Esophagus muscularis mucosa (tissue), 4 donors: ENCODE results near the gene JMJD1C. TPM values are rescaled to one million over a fixed set of nuclear protein-coding genes. Genes with fewer than 3 reads are reported as not detected.

ENCODE experiments used
- DNase-seq: peaks from one replicate; pipeline ENCODE4 v3.0.0-alpha.2; 2017; ENCODE audit errors: extremely low spot score
- H3K27ac ChIP-seq, 4 donors: fragments of 200-600 bp; sonication (generic); replicated peaks in 1 of 4; 1 replicate in 3 of 4; 2 replicates in 1 of 4; pipeline ENCODE4 v1.5.1; 2016 to 2019; ENCODE audit warnings: mild to moderate bottlenecking in 1 of 4
- H3K27me3 ChIP-seq, 4 donors: fragments of 200-600 bp; sonication (generic); one replicate each; pipeline versions ENCODE4 v1.5.1 to v1.6.0; 2016 to 2019
- H3K36me3 ChIP-seq, 4 donors: fragments of 200-600 bp; sonication (generic); one replicate each; pipeline ENCODE4 v1.5.1; 2016 to 2019
- H3K4me1 ChIP-seq, 4 donors: fragments of 200-600 bp; sonication (generic); one replicate each; pipeline ENCODE4 v1.5.1; 2016 to 2019
- H3K4me3 ChIP-seq, 4 donors: fragments of 200-600 bp; sonication (generic); 1 replicate in 2 of 4; 2 replicates in 2 of 4; pipeline ENCODE4 v1.5.1; 2016 to 2019; ENCODE audit warnings: mild to moderate bottlenecking in 4 of 4, moderate library complexity in 1 of 4
- H3K9me3 ChIP-seq, 4 donors: fragments of 200-600 bp; sonication (generic); 1 replicate in 3 of 4; 2 replicates in 1 of 4; pipeline ENCODE4 v1.5.1; 2016 to 2019
- EP300 ChIP-seq: sonication (generic); formaldehyde crosslinking; IDR thresholded peaks from one replicate; pipeline ENCODE4 v1.6.1; 2017; ENCODE audit warnings: antibody characterized with exemption
- POLR2A ChIP-seq: fragments of 450-650 bp; IDR thresholded peaks from one replicate; pipeline ENCODE4 v1.6.1; 2017; ENCODE audit warnings: antibody characterized with exemption, moderate library complexity, mild to moderate bottlenecking, low read depth
- POLR2AphosphoS5 ChIP-seq, 2 donors: sonication (generic); formaldehyde crosslinking; IDR thresholded peaks; one replicate each; pipeline ENCODE4 v1.6.1; 2017; ENCODE audit warnings: antibody characterized with exemption in 2 of 2
- WGBS: methylation state at CpG from one replicate; pipeline ENCODE4 v1.1.5; 2018; 5-methylcytosine and 5-hydroxymethylcytosine counted together
- intact Hi-C: fragments of 100-400 bp; cut with DNase I; formaldehyde crosslinking; loops from one replicate; pipeline ENCODE4 v1.15.1; 2023
- total RNA-seq, 4 donors: library from RNA; depleted of rRNA; stranded (reverse); fragments of >200 nt; gene quantifications; one replicate each; pipeline versions ENCODE4 v1.1.0 to v1.2.1, GENCODE V29; 2016
- TF ChIP-seq, protein P1 (sequence below), 3 experiments: fragments of 200-600 bp in 2 of 3; fragments of 450-650 bp in 1 of 3; sonication (generic) in 2 of 3; IDR thresholded peaks; one replicate each; pipeline ENCODE4 v1.5.1; 2017 to 2019; ENCODE audit warnings: antibody characterized with exemption in 3 of 3, mild to moderate bottlenecking in 2 of 3, moderate library complexity in 1 of 3

JMJD1C gene
- total RNA-seq, 4 donors from 2014 or later = 60.3 to 89.7 (median 79.8) TPM

DNA sequence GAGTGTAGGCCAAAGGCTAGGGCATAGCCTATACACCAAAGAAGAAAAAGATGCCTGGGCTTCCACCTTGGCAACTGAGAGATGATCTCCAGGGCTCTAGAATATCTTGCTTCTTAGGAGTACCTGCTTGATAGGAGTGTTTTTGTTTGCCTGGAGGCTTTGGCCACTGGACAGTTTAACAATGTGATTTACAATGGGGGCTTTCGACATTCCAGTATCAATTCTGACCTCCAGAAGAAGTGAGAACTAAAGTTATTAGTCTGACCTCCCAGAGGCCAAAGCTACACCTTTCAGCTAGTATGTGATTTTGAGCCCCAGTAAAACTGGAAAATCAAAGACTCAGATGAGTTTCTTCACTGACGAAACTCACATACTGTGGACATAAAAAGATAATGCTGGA is 96.1 kb downstream of the JMJD1C start:
- H3K4me3 ChIP-seq = no peak overlapping the region
- H3K36me3 ChIP-seq = no peaks in the 10 kb centered on the region
- 84% methylated on average over 2 of the region's 2 CpGs for WGBS
- no peaks in the 10 kb centered on the region for H3K9me3 ChIP-seq
- no peak overlapping the region for H3K27ac ChIP-seq
- no peak for DNase-seq
- peaks cover 0 to 15% (median 4%) of the 10 kb centered on the region in 4 donors for H3K4me1 ChIP-seq
- intact Hi-C loops = no loop called here
- no peaks in the 10 kb centered on the region for H3K27me3 ChIP-seq
- TF ChIP-seq POLR2AphosphoS5 (IDR thresholded peaks at IDR 0.05) = no peak
- TF ChIP-seq EP300 = no peak
- TF ChIP-seq, protein P1, sequence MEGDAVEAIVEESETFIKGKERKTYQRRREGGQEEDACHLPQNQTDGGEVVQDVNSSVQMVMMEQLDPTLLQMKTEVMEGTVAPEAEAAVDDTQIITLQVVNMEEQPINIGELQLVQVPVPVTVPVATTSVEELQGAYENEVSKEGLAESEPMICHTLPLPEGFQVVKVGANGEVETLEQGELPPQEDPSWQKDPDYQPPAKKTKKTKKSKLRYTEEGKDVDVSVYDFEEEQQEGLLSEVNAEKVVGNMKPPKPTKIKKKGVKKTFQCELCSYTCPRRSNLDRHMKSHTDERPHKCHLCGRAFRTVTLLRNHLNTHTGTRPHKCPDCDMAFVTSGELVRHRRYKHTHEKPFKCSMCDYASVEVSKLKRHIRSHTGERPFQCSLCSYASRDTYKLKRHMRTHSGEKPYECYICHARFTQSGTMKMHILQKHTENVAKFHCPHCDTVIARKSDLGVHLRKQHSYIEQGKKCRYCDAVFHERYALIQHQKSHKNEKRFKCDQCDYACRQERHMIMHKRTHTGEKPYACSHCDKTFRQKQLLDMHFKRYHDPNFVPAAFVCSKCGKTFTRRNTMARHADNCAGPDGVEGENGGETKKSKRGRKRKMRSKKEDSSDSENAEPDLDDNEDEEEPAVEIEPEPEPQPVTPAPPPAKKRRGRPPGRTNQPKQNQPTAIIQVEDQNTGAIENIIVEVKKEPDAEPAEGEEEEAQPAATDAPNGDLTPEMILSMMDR (IDR thresholded peaks at IDR 0.05) = no peak
- TF ChIP-seq POLR2A = no peak

DNA sequence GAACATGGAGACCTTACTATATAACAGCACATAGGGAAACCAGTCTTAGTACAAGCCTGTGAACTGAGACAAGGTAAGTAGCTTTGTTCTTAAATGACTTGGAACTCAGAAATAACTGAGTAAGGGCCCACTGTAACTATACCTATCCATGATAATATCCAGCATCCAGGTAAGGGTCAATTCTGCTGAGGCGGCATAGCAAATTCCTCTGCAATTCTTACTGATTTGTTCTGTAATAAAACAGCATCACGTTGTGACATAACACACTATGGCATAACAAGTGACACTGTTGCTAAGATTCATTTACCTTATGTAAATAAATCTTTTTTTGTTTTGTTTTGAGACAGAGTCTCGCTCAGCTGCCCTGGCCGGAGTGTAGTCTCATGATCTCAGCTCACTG is 97.4 kb downstream of the JMJD1C start:
- DNase-seq = no peak
- intact Hi-C loops = no loop called here
- no peaks in the 10 kb centered on the region for H3K9me3 ChIP-seq
- no peak overlapping the region for H3K4me3 ChIP-seq
- no peak overlapping the region for H3K27ac ChIP-seq
- H3K27me3 ChIP-seq = no peaks in the 10 kb centered on the region
- H3K4me1 ChIP-seq = peaks cover 0 to 15% (median 4%) of the 10 kb centered on the region in 4 donors
- WGBS = 89% methylated on average over 4 of the region's 4 CpGs
- TF ChIP-seq POLR2A = no peak
- no peak for TF ChIP-seq EP300
- no peaks in the 10 kb centered on the region for H3K36me3 ChIP-seq

DNA sequence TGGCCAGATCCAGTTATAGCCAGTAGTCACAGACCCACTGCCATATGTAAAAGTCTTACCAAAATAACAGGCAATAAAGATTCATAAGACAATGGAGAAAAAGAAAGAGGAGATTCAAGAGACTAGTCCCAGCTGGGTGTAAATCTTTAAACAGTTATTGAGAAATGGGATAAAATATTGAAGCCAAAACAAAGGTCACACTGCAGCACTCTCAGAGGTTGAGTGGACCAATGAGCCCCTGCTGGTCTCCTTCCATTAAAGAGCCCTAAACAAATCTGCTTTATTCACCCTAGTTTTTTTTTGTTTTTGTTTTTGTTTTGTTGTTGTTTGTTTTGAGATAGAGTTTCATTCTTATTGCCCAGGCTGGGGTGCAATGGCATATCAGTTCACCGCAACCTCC is 98.8 kb downstream of the JMJD1C start:
- no peak for DNase-seq
- Histone ChIP-seq H3K27me3 (no peaks in the 10 kb centered on the region), H3K4me1 (peaks cover 0 to 15% (median 4%) of the 10 kb centered on the region in 4 donors), H3K9me3 (no peaks in the 10 kb centered on the region), H3K27ac (no peak overlapping the region), H3K4me3 (no peak overlapping the region), H3K36me3 (no peaks in the 10 kb centered on the region)
- 90% methylated on average over 1 of the region's 1 CpG for WGBS
- intact Hi-C loops = no loop called here
- TF ChIP-seq POLR2A = no peak
- TF ChIP-seq EP300 = no peak
- TF ChIP-seq, protein P1 (IDR thresholded peaks at IDR 0.05) = no peak
- no peak for TF ChIP-seq POLR2AphosphoS5 (IDR thresholded peaks at IDR 0.05)

DNA sequence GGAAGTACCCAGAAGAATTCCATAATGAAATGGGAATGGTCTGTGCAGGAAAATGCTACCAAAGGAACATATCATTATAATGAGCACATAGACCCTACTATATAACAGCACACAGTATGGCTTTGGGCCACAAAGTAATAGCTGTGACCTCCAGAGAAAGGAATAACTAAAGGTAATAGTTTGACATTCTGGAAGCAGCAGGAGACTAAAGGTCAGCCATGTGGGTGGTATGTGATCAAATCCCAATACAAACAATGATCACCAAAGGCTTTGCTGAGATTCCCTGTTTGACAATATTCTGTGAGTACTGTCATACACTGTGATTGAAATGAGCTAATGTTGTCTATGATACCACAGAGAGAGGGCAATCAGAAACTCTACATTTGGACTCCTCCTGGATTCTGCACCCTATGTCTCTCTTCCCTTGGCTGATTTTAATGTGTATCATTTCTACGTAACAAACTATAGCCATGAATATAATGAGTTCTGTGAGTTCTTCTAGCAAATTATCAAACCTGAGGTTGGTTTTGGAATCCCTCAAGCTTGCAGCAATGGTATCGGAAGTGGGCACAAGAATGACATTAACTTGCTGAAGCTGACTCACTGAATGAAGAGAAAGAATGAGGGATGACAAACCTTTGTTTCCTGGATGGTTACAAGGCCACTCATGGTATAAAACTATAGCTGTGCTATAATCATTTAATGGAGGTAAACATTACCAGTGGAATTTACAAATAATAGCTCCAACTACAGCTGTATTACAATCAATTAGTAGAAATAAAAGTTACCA is 99.6 kb downstream of the JMJD1C start:
- Histone ChIP-seq H3K27ac (no peak overlapping the region), H3K27me3 (no peaks in the 10 kb centered on the region), H3K36me3 (no peaks in the 10 kb centered on the region), H3K9me3 (no peaks in the 10 kb centered on the region), H3K4me1 (peaks cover 0 to 15% (median 4%) of the 10 kb centered on the region in 4 donors), H3K4me3 (no peak overlapping the region)
- DNase-seq = no peak
- TF ChIP-seq POLR2A (no peak), EP300 (no peak), POLR2AphosphoS5 (IDR thresholded peaks at IDR 0.05) (no peak)
- TF ChIP-seq, protein P1 (IDR thresholded peaks at IDR 0.05) = no peak
- 96% methylated on average over 2 of the region's 2 CpGs for WGBS
- intact Hi-C loops = no loop called here

DNA sequence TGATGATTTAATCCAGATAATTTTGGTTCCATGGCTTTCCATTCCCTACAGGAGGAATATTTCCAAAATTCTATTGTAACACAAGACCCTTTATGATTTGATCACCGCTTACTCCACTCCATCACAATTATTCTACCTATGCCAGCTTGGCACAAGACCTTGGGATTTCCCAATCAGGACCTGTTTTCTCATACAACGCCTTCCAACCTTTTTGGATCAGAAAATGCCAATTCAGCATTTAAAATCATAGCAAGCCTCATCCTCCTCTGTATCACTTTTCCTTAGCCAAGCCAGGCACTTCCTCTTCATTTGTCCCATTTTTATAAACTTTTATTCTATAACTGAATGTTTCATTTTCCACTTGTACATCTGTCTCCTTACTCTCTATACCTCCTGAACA is 100.9 kb downstream of the JMJD1C start:
- intact Hi-C loops = no loop called here
- H3K4me3 ChIP-seq = no peak overlapping the region
- WGBS = 88% methylated on average over 2 of the region's 2 CpGs
- H3K9me3 ChIP-seq = no peaks in the 10 kb centered on the region
- no peak overlapping the region for H3K27ac ChIP-seq
- H3K4me1 ChIP-seq = peaks cover 0 to 10% (median 4%) of the 10 kb centered on the region in 4 donors
- no peak for TF ChIP-seq POLR2AphosphoS5 (IDR thresholded peaks at IDR 0.05)
- TF ChIP-seq, protein P1 (IDR thresholded peaks at IDR 0.05) = no peak
- no peak for TF ChIP-seq EP300
- no peak for TF ChIP-seq POLR2A
- H3K36me3 ChIP-seq = no peaks in the 10 kb centered on the region
- no peak for DNase-seq
- H3K27me3 ChIP-seq = no peaks in the 10 kb centered on the region
